ENCODE results near the gene PLEKHG3. TPM values are rescaled to one million over a fixed set of nuclear protein-coding genes. Genes with fewer than 3 reads are reported as not detected.

Gene PLEKHG3
- polyA plus RNA-seq, 3 donors: 6.3 to 21.6 (median 13.0) TPM

GRCh38 chr14:64762044-64763034, 58.1 kb downstream of the PLEKHG3 start:
- H3K4me2 ChIP-seq (replicated peaks; ENCODE audit: extremely low read depth, low read length, poor library complexity, severe bottlenecking): no peak overlapping the region
- WGBS (ENCODE audit: insufficient coverage): 44% methylated on average over 14 of the region's 19 CpGs
- H2AFZ ChIP-seq (ENCODE audit: insufficient read depth, low read depth, low read length, poor library complexity, severe bottlenecking): no peak overlapping the region
- peaks cover 25% of the 10 kb centered on the region for H3K4me1 Mint-ChIP-seq
- H3K9me3 Mint-ChIP-seq: peaks cover 0 to 5% (median 0%) of the 10 kb centered on the region in 7 donors
- no peak for TF ChIP-seq CTCF (IDR thresholded peaks at IDR 0.05)
- H3K9me3 ChIP-seq (replicated peaks in 1 of 2; ENCODE audit: control insufficient read depth in 1 of 2, insufficient read depth in 1 of 2, low read length in 2 of 2): no peaks in the 10 kb centered on the region
- H4K20me1 ChIP-seq (ENCODE audit: insufficient read depth, low read length): no peaks in the 10 kb centered on the region
- H3K27me3 ChIP-seq (ENCODE audit: control insufficient read depth in 2 of 2, insufficient read depth in 2 of 2, low read length in 2 of 2): peaks cover 0 to 28% of the 10 kb centered on the region in 2 donors
- H3K4me3 Mint-ChIP-seq: peak overlapping the region; percentile 20 to 24
- no peak overlapping the region for H3K27ac ChIP-seq (ENCODE audit: low read depth in 1 of 2, low read length in 2 of 2)
- no peaks in the 10 kb centered on the region for H3K36me3 ChIP-seq (replicated peaks in 1 of 2; ENCODE audit: control insufficient read depth in 1 of 2, insufficient read depth in 2 of 2, low read length in 2 of 2)
- no peaks in the 10 kb centered on the region for H3K36me3 Mint-ChIP-seq
- H3K4me1 ChIP-seq (ENCODE audit: control insufficient read depth in 1 of 2, insufficient read depth in 2 of 2, low read length in 2 of 2): peaks cover 6 to 10% of the 10 kb centered on the region in 2 donors
- no peak overlapping the region for H3K9ac ChIP-seq (ENCODE audit: insufficient read depth, low read length, poor library complexity, severe bottlenecking)
- peak in 1 of 3 donors; percentile 15 for DNase-seq
- peaks cover 30 to 47% (median 47%) of the 10 kb centered on the region in 3 donors for H3K27me3 Mint-ChIP-seq (ENCODE audit: low read depth in 3 of 3)
- H3K4me3 ChIP-seq (replicated peaks in 1 of 3; ENCODE audit: low read depth in 2 of 3, low read length in 3 of 3): no peak overlapping the region
- intact Hi-C loops (cut with micrococcal nuclease): no loop called here
- H3K27ac Mint-ChIP-seq: peak overlapping the region in 1 of 7 donors; percentile 55
- no peaks in the 10 kb centered on the region for H3K79me2 ChIP-seq (ENCODE audit: insufficient read depth, low read length)

- intact Hi-C loops (cut with micrococcal nuclease): no loop called here
- H3K27me3 ChIP-seq (ENCODE audit: control insufficient read depth in 2 of 2, insufficient read depth in 2 of 2, low read length in 2 of 2): peaks cover 0 to 28% of the 10 kb centered on the region in 2 donors
- peaks cover 6 to 10% of the 10 kb centered on the region in 2 donors for H3K4me1 ChIP-seq (ENCODE audit: control insufficient read depth in 1 of 2, insufficient read depth in 2 of 2, low read length in 2 of 2)
- no peak overlapping the region for H3K27ac Mint-ChIP-seq
- H3K27ac ChIP-seq (ENCODE audit: low read depth in 1 of 2, low read length in 2 of 2): no peak overlapping the region
- no peaks in the 10 kb centered on the region for H3K79me2 ChIP-seq (ENCODE audit: insufficient read depth, low read length)
- H3K36me3 Mint-ChIP-seq: no peaks in the 10 kb centered on the region
- no peaks in the 10 kb centered on the region for H3K36me3 ChIP-seq (replicated peaks in 1 of 2; ENCODE audit: control insufficient read depth in 1 of 2, insufficient read depth in 2 of 2, low read length in 2 of 2)
- H3K4me1 Mint-ChIP-seq: peaks cover 25% of the 10 kb centered on the region
- no peak overlapping the region for H2AFZ ChIP-seq (ENCODE audit: insufficient read depth, low read depth, low read length, poor library complexity, severe bottlenecking)
- H4K20me1 ChIP-seq (ENCODE audit: insufficient read depth, low read length): no peaks in the 10 kb centered on the region
- H3K27me3 Mint-ChIP-seq (ENCODE audit: low read depth in 3 of 3): peaks cover 30 to 47% (median 47%) of the 10 kb centered on the region in 3 donors
- no peaks in the 10 kb centered on the region for H3K9me3 ChIP-seq (replicated peaks in 1 of 2; ENCODE audit: control insufficient read depth in 1 of 2, insufficient read depth in 1 of 2, low read length in 2 of 2)
- 78% methylated on average over 6 of the region's 11 CpGs for WGBS (ENCODE audit: insufficient coverage)
- no peak overlapping the region for H3K9ac ChIP-seq (ENCODE audit: insufficient read depth, low read length, poor library complexity, severe bottlenecking)
- DNase-seq: no peak
- no peak overlapping the region for H3K4me3 ChIP-seq (replicated peaks in 1 of 3; ENCODE audit: low read depth in 2 of 3, low read length in 3 of 3)
- no peak for TF ChIP-seq CTCF (IDR thresholded peaks at IDR 0.05)
- peaks cover 0 to 5% (median 0%) of the 10 kb centered on the region in 7 donors for H3K9me3 Mint-ChIP-seq
- H3K4me2 ChIP-seq (replicated peaks; ENCODE audit: extremely low read depth, low read length, poor library complexity, severe bottlenecking): no peak overlapping the region
- peak overlapping the region in 1 of 2 donors; percentile 28 for H3K4me3 Mint-ChIP-seq
Observed at GRCh38 chr14:64763085-64763782, 59.0 kb downstream of the PLEKHG3 start.

All from CD14-positive monocyte (primary cell).